ENCODE results near the gene SH3YL1. TPM values are rescaled to one million over a fixed set of nuclear protein-coding genes. Genes with fewer than 3 reads are reported as not detected.

The SH3YL1 gene
- total RNA-seq, 3 donors from 2014 or later (not counting 1 experiment from before 2014, with no cell fraction given): 28.3 to 42.2 (median 32.3) TPM

DNA sequence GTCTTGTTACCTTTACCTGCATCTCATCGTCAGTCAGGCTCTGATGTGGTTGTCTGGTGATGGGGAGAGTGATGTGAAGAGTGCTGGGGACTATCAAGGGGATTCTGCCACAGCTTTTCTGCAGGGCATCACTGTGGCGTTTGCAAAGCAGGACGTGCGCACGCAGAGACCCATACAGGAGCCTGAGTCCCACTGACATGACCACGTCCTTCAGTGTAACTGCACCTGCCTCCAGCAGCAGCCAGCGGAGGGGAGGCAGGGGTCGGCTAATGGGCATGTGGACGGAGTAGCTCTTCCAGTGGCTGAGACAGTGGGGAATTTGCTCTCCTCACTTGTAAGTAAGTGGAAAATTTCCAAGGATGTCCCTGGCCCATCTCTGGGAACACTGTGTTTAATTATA lies 17.5 kb upstream of the SH3YL1 start:
- DNase-seq (no peak), ATAC-seq (no peak)
- TF ChIP-seq, protein P1, sequence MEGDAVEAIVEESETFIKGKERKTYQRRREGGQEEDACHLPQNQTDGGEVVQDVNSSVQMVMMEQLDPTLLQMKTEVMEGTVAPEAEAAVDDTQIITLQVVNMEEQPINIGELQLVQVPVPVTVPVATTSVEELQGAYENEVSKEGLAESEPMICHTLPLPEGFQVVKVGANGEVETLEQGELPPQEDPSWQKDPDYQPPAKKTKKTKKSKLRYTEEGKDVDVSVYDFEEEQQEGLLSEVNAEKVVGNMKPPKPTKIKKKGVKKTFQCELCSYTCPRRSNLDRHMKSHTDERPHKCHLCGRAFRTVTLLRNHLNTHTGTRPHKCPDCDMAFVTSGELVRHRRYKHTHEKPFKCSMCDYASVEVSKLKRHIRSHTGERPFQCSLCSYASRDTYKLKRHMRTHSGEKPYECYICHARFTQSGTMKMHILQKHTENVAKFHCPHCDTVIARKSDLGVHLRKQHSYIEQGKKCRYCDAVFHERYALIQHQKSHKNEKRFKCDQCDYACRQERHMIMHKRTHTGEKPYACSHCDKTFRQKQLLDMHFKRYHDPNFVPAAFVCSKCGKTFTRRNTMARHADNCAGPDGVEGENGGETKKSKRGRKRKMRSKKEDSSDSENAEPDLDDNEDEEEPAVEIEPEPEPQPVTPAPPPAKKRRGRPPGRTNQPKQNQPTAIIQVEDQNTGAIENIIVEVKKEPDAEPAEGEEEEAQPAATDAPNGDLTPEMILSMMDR (IDR thresholded peaks at IDR 0.05): no peak
- Histone ChIP-seq H3K27me3 (ENCODE audit: control insufficient read depth, insufficient read depth, low read length) (no peaks in the 10 kb centered on the region), H3K36me3 (ENCODE audit: control insufficient read depth, insufficient read depth, low read length) (peaks cover 54% of the 10 kb centered on the region), H3K4me3 (ENCODE audit: low read length) (no peak overlapping the region), H3K27ac (ENCODE audit: low read length) (no peak overlapping the region), H3K9me3 (ENCODE audit: control insufficient read depth, insufficient read depth, low read length) (no peaks in the 10 kb centered on the region), H3K4me1 (ENCODE audit: control insufficient read depth, insufficient read depth, low read length) (no peaks in the 10 kb centered on the region)
- peaks cover 7% of the 10 kb centered on the region for H3K36me3 Mint-ChIP-seq
- no peak overlapping the region for H3K4me3 Mint-ChIP-seq
- H3K27me3 Mint-ChIP-seq (ENCODE audit: low read depth in 2 of 2): peaks cover 0 to 7% of the 10 kb centered on the region in 2 donors
- H3K9me3 Mint-ChIP-seq: no peaks in the 10 kb centered on the region
- 95% methylated on average over 9 of the region's 9 CpGs for WGBS (ENCODE audit: insufficient coverage)
- intact Hi-C loops (cut with micrococcal nuclease): no loop called here
- no peak overlapping the region for H3K27ac Mint-ChIP-seq
- H3K4me1 Mint-ChIP-seq: peaks cover 0 to 10% of the 10 kb centered on the region in 2 donors

DNA sequence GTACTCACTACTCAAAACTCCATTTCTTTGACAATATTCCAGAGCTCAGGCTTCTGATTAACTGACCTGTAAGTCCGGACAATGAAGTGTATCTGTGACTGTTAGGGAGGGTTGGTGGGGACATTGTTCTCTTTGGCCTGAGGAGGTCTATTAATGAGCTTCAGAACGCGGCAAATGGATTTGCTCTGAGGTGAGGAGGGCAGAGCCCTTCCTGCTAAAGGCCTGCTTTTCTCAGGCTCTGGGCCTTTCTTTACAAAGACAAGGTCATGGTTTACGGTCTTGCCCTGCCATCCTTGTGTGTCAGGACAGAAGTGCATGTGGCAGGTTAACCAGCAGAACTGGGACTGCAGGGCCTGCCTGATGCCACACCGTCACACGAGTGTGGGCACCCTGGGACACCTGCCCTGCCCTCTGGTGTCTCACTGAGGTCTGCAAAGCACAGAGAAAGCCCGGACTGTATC lies 16.8 kb upstream of the SH3YL1 start:
- no peak for DNase-seq
- Histone ChIP-seq H3K4me1 (ENCODE audit: control insufficient read depth, insufficient read depth, low read length) (no peaks in the 10 kb centered on the region), H3K9me3 (ENCODE audit: control insufficient read depth, insufficient read depth, low read length) (no peaks in the 10 kb centered on the region), H3K27ac (ENCODE audit: low read length) (no peak overlapping the region), H3K27me3 (ENCODE audit: control insufficient read depth, insufficient read depth, low read length) (no peaks in the 10 kb centered on the region), H3K4me3 (ENCODE audit: low read length) (no peak overlapping the region), H3K36me3 (ENCODE audit: control insufficient read depth, insufficient read depth, low read length) (peaks cover 60% of the 10 kb centered on the region)
- peaks cover 7% of the 10 kb centered on the region for H3K36me3 Mint-ChIP-seq
- TF ChIP-seq, protein P1 (IDR thresholded peaks at IDR 0.05): no peak
- ATAC-seq: no peak
- WGBS (ENCODE audit: insufficient coverage): 78% methylated on average over 7 of the region's 7 CpGs
- no peak overlapping the region for H3K27ac Mint-ChIP-seq
- no peaks in the 10 kb centered on the region for H3K9me3 Mint-ChIP-seq
- peaks cover 0 to 5% of the 10 kb centered on the region in 2 donors for H3K4me1 Mint-ChIP-seq
- peaks cover 0 to 3% of the 10 kb centered on the region in 2 donors for H3K27me3 Mint-ChIP-seq (ENCODE audit: low read depth in 2 of 2)
- intact Hi-C loops (cut with micrococcal nuclease): no loop called here
- H3K4me3 Mint-ChIP-seq: no peak overlapping the region

DNA sequence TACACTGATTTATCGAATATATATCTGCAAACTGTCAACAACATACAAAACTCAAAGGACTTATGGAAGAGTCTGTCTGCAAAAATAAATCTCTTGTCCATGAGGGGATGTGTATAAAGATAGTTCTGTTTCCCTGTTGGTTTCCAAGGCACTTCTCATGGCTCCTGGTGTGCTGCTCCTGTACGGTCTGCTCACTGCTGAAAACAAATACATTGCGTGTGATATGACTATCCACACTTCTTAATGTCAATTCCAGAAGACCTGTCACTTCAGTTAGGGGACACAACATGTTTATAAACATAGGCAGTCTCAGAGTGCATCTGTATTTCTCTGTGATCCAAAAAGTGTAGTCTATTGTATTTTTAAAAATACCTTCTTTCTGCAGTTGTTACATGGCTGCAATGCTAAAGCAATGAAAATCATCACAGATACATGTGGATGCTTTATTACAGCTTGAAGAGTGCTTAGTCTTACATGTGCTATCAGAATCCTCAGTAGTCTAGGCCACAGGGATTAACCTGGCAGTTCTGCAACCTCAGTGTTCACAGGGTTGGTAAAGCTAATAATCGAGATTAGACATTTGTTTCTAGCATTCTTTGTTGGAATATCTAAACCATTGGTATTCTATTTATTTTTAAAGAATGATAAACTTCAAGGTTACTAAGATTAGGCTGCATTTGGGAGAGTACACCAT lies 16.3 kb upstream of the SH3YL1 start:
- H3K36me3 Mint-ChIP-seq: peaks cover 7% of the 10 kb centered on the region
- H3K9me3 Mint-ChIP-seq: no peaks in the 10 kb centered on the region
- Histone ChIP-seq H3K27me3 (ENCODE audit: control insufficient read depth, insufficient read depth, low read length) (no peaks in the 10 kb centered on the region), H3K4me3 (ENCODE audit: low read length) (no peak overlapping the region), H3K4me1 (ENCODE audit: control insufficient read depth, insufficient read depth, low read length) (peaks cover 2% of the 10 kb centered on the region), H3K9me3 (ENCODE audit: control insufficient read depth, insufficient read depth, low read length) (no peaks in the 10 kb centered on the region), H3K27ac (ENCODE audit: low read length) (no peak overlapping the region), H3K36me3 (ENCODE audit: control insufficient read depth, insufficient read depth, low read length) (peaks cover 65% of the 10 kb centered on the region)
- no peak overlapping the region for H3K27ac Mint-ChIP-seq
- DNase-seq: no peak
- H3K4me1 Mint-ChIP-seq: peaks cover 0 to 4% of the 10 kb centered on the region in 2 donors
- no peaks in the 10 kb centered on the region for H3K27me3 Mint-ChIP-seq (ENCODE audit: low read depth in 2 of 2)
- TF ChIP-seq, protein P1 (IDR thresholded peaks at IDR 0.05): no peak
- ATAC-seq: no peak
- H3K4me3 Mint-ChIP-seq: no peak overlapping the region
- intact Hi-C loops (cut with micrococcal nuclease): no loop called here
- WGBS (ENCODE audit: insufficient coverage): 97% methylated on average over 2 of the region's 4 CpGs

DNA sequence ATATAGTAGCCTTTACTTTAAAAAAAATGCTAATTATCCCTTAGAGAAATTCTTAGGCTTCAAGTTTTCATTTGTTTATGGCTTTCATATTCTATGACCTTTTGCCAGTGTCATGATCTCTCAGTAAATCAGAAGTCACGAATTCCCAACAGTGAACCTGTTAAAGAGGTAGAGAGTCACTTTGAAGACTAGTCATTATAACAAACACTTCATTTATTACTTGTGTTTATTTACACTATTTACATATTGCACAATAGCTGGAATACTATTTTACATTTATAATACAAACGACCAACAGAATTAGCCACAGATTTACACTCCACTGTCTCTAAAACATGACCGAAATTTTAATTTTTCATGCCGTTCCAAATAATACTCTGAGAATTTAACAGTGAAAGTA lies 15.5 kb upstream of the SH3YL1 start:
- Mint-ChIP-seq H3K4me1 (peaks cover 4% of the 10 kb centered on the region in 2 donors), H3K27ac (no peak overlapping the region), H3K36me3 (peaks cover 7% of the 10 kb centered on the region), H3K27me3 (ENCODE audit: low read depth in 2 of 2) (no peaks in the 10 kb centered on the region), H3K4me3 (no peak overlapping the region), H3K9me3 (no peaks in the 10 kb centered on the region)
- Histone ChIP-seq H3K27me3 (ENCODE audit: control insufficient read depth, insufficient read depth, low read length) (no peaks in the 10 kb centered on the region), H3K9me3 (ENCODE audit: control insufficient read depth, insufficient read depth, low read length) (no peaks in the 10 kb centered on the region), H3K4me3 (ENCODE audit: low read length) (no peak overlapping the region), H3K4me1 (ENCODE audit: control insufficient read depth, insufficient read depth, low read length) (peaks cover 2% of the 10 kb centered on the region), H3K27ac (ENCODE audit: low read length) (no peak overlapping the region), H3K36me3 (ENCODE audit: control insufficient read depth, insufficient read depth, low read length) (peaks cover 69% of the 10 kb centered on the region)
- intact Hi-C loops (cut with micrococcal nuclease): no loop called here
- WGBS (ENCODE audit: insufficient coverage): 100% methylated on average over 1 of the region's 4 CpGs
- ATAC-seq (no peak), DNase-seq (no peak)
- TF ChIP-seq, protein P1 (IDR thresholded peaks at IDR 0.05): no peak
